ENCODE data around the gene A1BG. TPM values are rescaled to one million over a fixed set of nuclear protein-coding genes. Genes with fewer than 3 reads are reported as not detected.
A peak's percentile ranks its signal among the peaks of the same experiment; 100 is the strongest.

A1BG gene
- total RNA-seq, 1 experiment from 2014 or later = 1.9 TPM

GRCh38 chr19:58387338-58388174, 34.3 kb upstream of the A1BG start:
- DNase-seq = no peak
- H3K4me1 ChIP-seq (ENCODE audit: insufficient read depth, low read length) = peaks cover 29% of the 10 kb centered on the region
- H4K20me1 ChIP-seq (ENCODE audit: low read length) = peaks cover 36% of the 10 kb centered on the region
- H3F3A ChIP-seq (ENCODE audit: low read length, unreplicated experiment) = peaks cover 3% of the 10 kb centered on the region
- H3K9me3 ChIP-seq (ENCODE audit: low read length) = no peaks in the 10 kb centered on the region
- H3K79me2 ChIP-seq (ENCODE audit: low read length) = peaks cover 68% of the 10 kb centered on the region
- no peaks in the 10 kb centered on the region for H3K27me3 ChIP-seq (ENCODE audit: low read length)
- H2AFZ ChIP-seq (ENCODE audit: low read length) = no peak overlapping the region
- peak overlapping the region; percentile 92 for H3K4me2 ChIP-seq (ENCODE audit: low read length)
- peak overlapping the region; percentile 96 for H3K4me3 ChIP-seq (ENCODE audit: low read length)
- peak overlapping the region; percentile 91 for H3K9ac ChIP-seq (ENCODE audit: low read length)
- BruUV-seq (replicated peaks) = TSS peak; percentile 66
- intact Hi-C loops (cut with micrococcal nuclease) = loop anchor here (1.0 kb wide), 1 partner anchor 157 kb away; the partner anchor contains the start of gene TRIM28
- CTCF ChIA-PET = no interaction called here
- no peak for ATAC-seq
- H3K36me3 ChIP-seq (ENCODE audit: low read depth, low read length) = peaks cover 41% of the 10 kb centered on the region
- H3K27ac ChIP-seq (ENCODE audit: low read length) = peak overlapping the region; percentile 12
- TF ChIP-seq CTCF (conservative IDR thresholded peaks at IDR 0.05; ENCODE audit: low read depth, low read length) = peak; percentile 34; the same call in 1 of the 2 replicates
- TF ChIP-seq EZH2 (IDR thresholded peaks at IDR 0.05; ENCODE audit: low read length, unreplicated experiment) = no peak
- no peaks in the 10 kb centered on the region for H3K9me2 ChIP-seq (replicated peaks; ENCODE audit: low read length)
- POLR2A ChIA-PET (ENCODE audit: unreplicated experiment) = interaction anchor here (0.6 kb wide), 1 partner anchor 89 kb away, joined by 4 read pairs; no protein-coding TSS in a partner anchor

GRCh38 chr19:58386576-58387337, 33.5 kb upstream of the A1BG start, which contains the start of gene RPS5:
Gene RPS5 (plus strand): TSS chr19:58387269. CDS start chr19:58388138, 869 bp downstream.
- peak; percentile 87 for ATAC-seq
- intact Hi-C loops (cut with micrococcal nuclease) = loop anchor here (1.0 kb wide), 1 partner anchor 158 kb away; the partner anchor contains the start of gene TRIM28
- Histone ChIP-seq H3K4me2 (ENCODE audit: low read length) (peak within 1 kb of the TSS; percentile 92), H3K4me3 (ENCODE audit: low read length) (peak within 1 kb of the TSS; percentile 96), H3K27ac (ENCODE audit: low read length) (peak within 1 kb of the TSS; percentile 86), H3K9me2 (replicated peaks; ENCODE audit: low read length) (no peaks in the 10 kb centered on the region), H3K9ac (ENCODE audit: low read length) (peak within 1 kb of the TSS; percentile 91), H3K4me1 (ENCODE audit: insufficient read depth, low read length) (peaks cover 34% of the 10 kb centered on the region), H3K36me3 (ENCODE audit: low read depth, low read length) (peaks cover 35% of the 10 kb centered on the region), H2AFZ (ENCODE audit: low read length) (peak within 1 kb of the TSS; percentile 70), H3K79me2 (ENCODE audit: low read length) (peaks cover 65% of the 10 kb centered on the region), H3F3A (ENCODE audit: low read length, unreplicated experiment) (no peaks in the 10 kb centered on the region), H3K9me3 (ENCODE audit: low read length) (no peaks in the 10 kb centered on the region), H3K27me3 (ENCODE audit: low read length) (no peaks in the 10 kb centered on the region), H4K20me1 (ENCODE audit: low read length) (peaks cover 30% of the 10 kb centered on the region)
- CTCF ChIA-PET = no interaction called here
- BruUV-seq (replicated peaks) = TSS peak; percentile 77
- TF ChIP-seq EZH2phosphoT487 (IDR thresholded peaks at IDR 0.05; ENCODE audit: borderline replicate concordance, low read length) = peak; percentile 94
- no peak for TF ChIP-seq EZH2 (IDR thresholded peaks at IDR 0.05; ENCODE audit: low read length, unreplicated experiment)
- peak; percentile 100 for DNase-seq
- POLR2A ChIA-PET (ENCODE audit: unreplicated experiment) = no interaction called here

GRCh38 chr19:58385891-58386575, 32.7 kb upstream of the A1BG start:
- peak overlapping the region; percentile 91 for H3K9ac ChIP-seq (ENCODE audit: low read length)
- no TSS peak for BruUV-seq (replicated peaks)
- peak overlapping the region; percentile 96 for H3K4me3 ChIP-seq (ENCODE audit: low read length)
- peak overlapping the region; percentile 86 for H3K27ac ChIP-seq (ENCODE audit: low read length)
- CTCF ChIA-PET = no interaction called here
- peak overlapping the region; percentile 92 for H3K4me2 ChIP-seq (ENCODE audit: low read length)
- no peaks in the 10 kb centered on the region for H3K9me2 ChIP-seq (replicated peaks; ENCODE audit: low read length)
- POLR2A ChIA-PET (ENCODE audit: unreplicated experiment) = no interaction called here
- H3F3A ChIP-seq (ENCODE audit: low read length, unreplicated experiment) = no peaks in the 10 kb centered on the region
- peaks cover 27% of the 10 kb centered on the region for H4K20me1 ChIP-seq (ENCODE audit: low read length)
- ATAC-seq = no peak; the same call in 1 of the 2 replicates
- TF ChIP-seq EZH2phosphoT487 (IDR thresholded peaks at IDR 0.05; ENCODE audit: borderline replicate concordance, low read length) (no peak), EZH2 (IDR thresholded peaks at IDR 0.05; ENCODE audit: low read length, unreplicated experiment) (no peak), CTCF (conservative IDR thresholded peaks at IDR 0.05; ENCODE audit: low read depth, low read length) (no peak)
- H3K9me3 ChIP-seq (ENCODE audit: low read length) = no peaks in the 10 kb centered on the region
- peaks cover 62% of the 10 kb centered on the region for H3K79me2 ChIP-seq (ENCODE audit: low read length)
- H3K36me3 ChIP-seq (ENCODE audit: low read depth, low read length) = peaks cover 29% of the 10 kb centered on the region
- no peaks in the 10 kb centered on the region for H3K27me3 ChIP-seq (ENCODE audit: low read length)
- DNase-seq = no peak
- peak overlapping the region; percentile 70 for H2AFZ ChIP-seq (ENCODE audit: low read length)
- peaks cover 35% of the 10 kb centered on the region for H3K4me1 ChIP-seq (ENCODE audit: insufficient read depth, low read length)
- intact Hi-C loops (cut with micrococcal nuclease) = no loop called here

Data from PC-3 (cell line).